Measurements from ENCODE around the gene CCDC73. TPM values are rescaled to one million over a fixed set of nuclear protein-coding genes. Genes with fewer than 3 reads are reported as not detected.

Gene CCDC73
- total RNA-seq, 1 donor from 2014 or later, result not detected

GRCh38 chr11:32819187-32819586 lies 24.7 kb upstream of the CCDC73 start:
- Histone ChIP-seq H3K4me2 (ENCODE audit: low read length) (no peak overlapping the region), H3K27me3 (ENCODE audit: insufficient read depth, low read length) (no peaks in the 10 kb centered on the region), H3K79me2 (ENCODE audit: insufficient read depth, low read length) (no peaks in the 10 kb centered on the region), H3K4me1 (ENCODE audit: insufficient read depth, low read length) (no peaks in the 10 kb centered on the region), H3K27ac (ENCODE audit: low read depth, low read length) (no peak overlapping the region), H4K20me1 (ENCODE audit: insufficient read depth, low read length) (no peaks in the 10 kb centered on the region), H3K4me3 (ENCODE audit: insufficient read depth, low read depth, low read length) (no peak overlapping the region), H3K9ac (ENCODE audit: low read length) (no peak overlapping the region), H2AFZ (ENCODE audit: low read depth, low read length) (no peak overlapping the region), H3K9me3 (ENCODE audit: insufficient read depth, low read depth, low read length) (no peaks in the 10 kb centered on the region), H3K36me3 (ENCODE audit: insufficient read depth, low read length) (no peaks in the 10 kb centered on the region)
- H3K9me3 Mint-ChIP-seq (ENCODE audit: unreplicated experiment), result no peaks in the 10 kb centered on the region
- H3K36me3 Mint-ChIP-seq (ENCODE audit: low read depth, unreplicated experiment), result no peaks in the 10 kb centered on the region
- H3K4me1 Mint-ChIP-seq (ENCODE audit: low read depth, unreplicated experiment), result no peaks in the 10 kb centered on the region
- no peak overlapping the region for H3K27ac Mint-ChIP-seq (ENCODE audit: unreplicated experiment)
- no peak for DNase-seq (ENCODE audit: low read depth)
- TF ChIP-seq CTCF (IDR thresholded peaks at IDR 0.05; ENCODE audit: insufficient read depth, low read depth, low read length), result no peak
- no peak for TF ChIP-seq EZH2 (IDR thresholded peaks at IDR 0.05; ENCODE audit: insufficient read depth, low read length)
- no peak overlapping the region for H3K4me3 Mint-ChIP-seq (ENCODE audit: unreplicated experiment)
- H3K27me3 Mint-ChIP-seq (ENCODE audit: low read depth, unreplicated experiment), result peaks cover 2% of the 10 kb centered on the region
- no peak for FAIRE-seq

- no peak for DNase-seq (ENCODE audit: low read depth)
- Mint-ChIP-seq H3K36me3 (ENCODE audit: low read depth, unreplicated experiment) (no peaks in the 10 kb centered on the region), H3K4me3 (ENCODE audit: unreplicated experiment) (no peak overlapping the region), H3K4me1 (ENCODE audit: low read depth, unreplicated experiment) (no peaks in the 10 kb centered on the region), H3K27me3 (ENCODE audit: low read depth, unreplicated experiment) (peaks cover 2% of the 10 kb centered on the region), H3K27ac (ENCODE audit: unreplicated experiment) (no peak overlapping the region), H3K9me3 (ENCODE audit: unreplicated experiment) (no peaks in the 10 kb centered on the region)
- Histone ChIP-seq H3K9ac (ENCODE audit: low read length) (no peak overlapping the region), H3K4me1 (ENCODE audit: insufficient read depth, low read length) (no peaks in the 10 kb centered on the region), H3K27me3 (ENCODE audit: insufficient read depth, low read length) (peaks cover 2% of the 10 kb centered on the region), H3K9me3 (ENCODE audit: insufficient read depth, low read depth, low read length) (no peaks in the 10 kb centered on the region), H3K36me3 (ENCODE audit: insufficient read depth, low read length) (no peaks in the 10 kb centered on the region), H4K20me1 (ENCODE audit: insufficient read depth, low read length) (no peaks in the 10 kb centered on the region), H3K4me3 (ENCODE audit: insufficient read depth, low read depth, low read length) (no peak overlapping the region), H3K79me2 (ENCODE audit: insufficient read depth, low read length) (no peaks in the 10 kb centered on the region), H3K27ac (ENCODE audit: low read depth, low read length) (no peak overlapping the region), H2AFZ (ENCODE audit: low read depth, low read length) (no peak overlapping the region), H3K4me2 (ENCODE audit: low read length) (no peak overlapping the region)
- FAIRE-seq, result no peak
- TF ChIP-seq EZH2 (IDR thresholded peaks at IDR 0.05; ENCODE audit: insufficient read depth, low read length) (no peak), CTCF (IDR thresholded peaks at IDR 0.05; ENCODE audit: insufficient read depth, low read depth, low read length) (no peak)
These were observed 23.4 kb upstream of the CCDC73 start for GRCh38 chr11:32817852-32818183.

GRCh38 chr11:32817181-32817851 lies 22.9 kb upstream of the CCDC73 start:
- Mint-ChIP-seq H3K36me3 (ENCODE audit: low read depth, unreplicated experiment) (no peaks in the 10 kb centered on the region), H3K9me3 (ENCODE audit: unreplicated experiment) (no peaks in the 10 kb centered on the region), H3K4me3 (ENCODE audit: unreplicated experiment) (no peak overlapping the region), H3K27me3 (ENCODE audit: low read depth, unreplicated experiment) (peaks cover 2% of the 10 kb centered on the region), H3K4me1 (ENCODE audit: low read depth, unreplicated experiment) (no peaks in the 10 kb centered on the region), H3K27ac (ENCODE audit: unreplicated experiment) (no peak overlapping the region)
- Histone ChIP-seq H3K4me3 (ENCODE audit: insufficient read depth, low read depth, low read length) (no peak overlapping the region), H3K27me3 (ENCODE audit: insufficient read depth, low read length) (peaks cover 2% of the 10 kb centered on the region), H3K79me2 (ENCODE audit: insufficient read depth, low read length) (no peaks in the 10 kb centered on the region), H3K9ac (ENCODE audit: low read length) (no peak overlapping the region), H2AFZ (ENCODE audit: low read depth, low read length) (no peak overlapping the region), H3K9me3 (ENCODE audit: insufficient read depth, low read depth, low read length) (no peaks in the 10 kb centered on the region), H3K4me1 (ENCODE audit: insufficient read depth, low read length) (no peaks in the 10 kb centered on the region), H3K36me3 (ENCODE audit: insufficient read depth, low read length) (no peaks in the 10 kb centered on the region), H3K27ac (ENCODE audit: low read depth, low read length) (no peak overlapping the region), H3K4me2 (ENCODE audit: low read length) (no peak overlapping the region), H4K20me1 (ENCODE audit: insufficient read depth, low read length) (no peaks in the 10 kb centered on the region)
- TF ChIP-seq EZH2 (IDR thresholded peaks at IDR 0.05; ENCODE audit: insufficient read depth, low read length) (no peak), CTCF (IDR thresholded peaks at IDR 0.05; ENCODE audit: insufficient read depth, low read depth, low read length) (no peak)
- peak; percentile 42 for DNase-seq (ENCODE audit: low read depth)
- FAIRE-seq, result no peak
